ENCODE results near the gene DCST1.

Gene DCST1

GRCh38 chr1:155026588-155026987 is 7.0 kb upstream of the DCST1 start:
- no peak overlapping the region for H3K4me3 ChIP-seq (ENCODE audit: low read depth, low read length)
- TF ChIP-seq, protein P1, sequence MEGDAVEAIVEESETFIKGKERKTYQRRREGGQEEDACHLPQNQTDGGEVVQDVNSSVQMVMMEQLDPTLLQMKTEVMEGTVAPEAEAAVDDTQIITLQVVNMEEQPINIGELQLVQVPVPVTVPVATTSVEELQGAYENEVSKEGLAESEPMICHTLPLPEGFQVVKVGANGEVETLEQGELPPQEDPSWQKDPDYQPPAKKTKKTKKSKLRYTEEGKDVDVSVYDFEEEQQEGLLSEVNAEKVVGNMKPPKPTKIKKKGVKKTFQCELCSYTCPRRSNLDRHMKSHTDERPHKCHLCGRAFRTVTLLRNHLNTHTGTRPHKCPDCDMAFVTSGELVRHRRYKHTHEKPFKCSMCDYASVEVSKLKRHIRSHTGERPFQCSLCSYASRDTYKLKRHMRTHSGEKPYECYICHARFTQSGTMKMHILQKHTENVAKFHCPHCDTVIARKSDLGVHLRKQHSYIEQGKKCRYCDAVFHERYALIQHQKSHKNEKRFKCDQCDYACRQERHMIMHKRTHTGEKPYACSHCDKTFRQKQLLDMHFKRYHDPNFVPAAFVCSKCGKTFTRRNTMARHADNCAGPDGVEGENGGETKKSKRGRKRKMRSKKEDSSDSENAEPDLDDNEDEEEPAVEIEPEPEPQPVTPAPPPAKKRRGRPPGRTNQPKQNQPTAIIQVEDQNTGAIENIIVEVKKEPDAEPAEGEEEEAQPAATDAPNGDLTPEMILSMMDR (IDR thresholded peaks at IDR 0.05; ENCODE audit: borderline replicate concordance, insufficient read depth, low read depth, low read length), result no peak

GRCh38 chr1:155029513-155030242 is 3.9 kb upstream of the DCST1 start:
- H3K4me3 ChIP-seq (ENCODE audit: low read depth, low read length), result no peak overlapping the region
- TF ChIP-seq, protein P1 (IDR thresholded peaks at IDR 0.05; ENCODE audit: borderline replicate concordance, insufficient read depth, low read depth, low read length), result no peak

DNA sequence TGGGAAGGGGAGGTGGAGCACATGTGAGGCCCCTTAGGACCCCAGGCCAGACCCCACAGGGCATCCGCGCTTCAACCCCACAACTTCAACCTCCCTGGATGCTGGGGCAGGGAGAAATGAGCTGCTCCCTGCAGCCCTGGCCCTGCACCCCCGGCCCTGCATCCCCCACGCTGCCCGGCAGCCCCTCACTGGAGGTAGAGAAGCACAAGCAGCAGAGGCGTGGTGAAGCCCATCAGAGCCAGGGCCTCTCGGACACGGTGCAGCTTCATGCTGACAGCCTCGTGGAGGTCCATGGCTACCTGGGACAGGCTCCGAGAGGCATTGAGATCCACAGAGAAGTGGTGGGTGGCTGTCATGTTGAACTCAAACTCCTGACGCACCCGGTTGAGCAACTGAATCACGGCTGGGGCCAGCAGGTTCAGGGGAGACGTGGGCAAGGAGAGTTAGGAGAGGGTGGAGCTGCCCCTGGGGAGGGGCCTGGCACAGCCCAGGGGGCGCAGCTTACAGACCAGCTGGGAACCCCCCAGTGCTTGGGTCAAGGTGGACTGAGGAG is 3.3 kb upstream of the DCST1 start:
- TF ChIP-seq, protein P1 (IDR thresholded peaks at IDR 0.05; ENCODE audit: borderline replicate concordance, insufficient read depth, low read depth, low read length), result no peak
- H3K4me3 ChIP-seq (ENCODE audit: low read depth, low read length), result no peak overlapping the region

GRCh38 chr1:155030899-155031298 is 2.7 kb upstream of the DCST1 start:
- H3K4me3 ChIP-seq (ENCODE audit: low read depth, low read length), result no peak overlapping the region
- TF ChIP-seq, protein P1 (IDR thresholded peaks at IDR 0.05; ENCODE audit: borderline replicate concordance, insufficient read depth, low read depth, low read length), result no peak

- TF ChIP-seq, protein P1 (IDR thresholded peaks at IDR 0.05; ENCODE audit: borderline replicate concordance, insufficient read depth, low read depth, low read length), result no peak
- H3K4me3 ChIP-seq (ENCODE audit: low read depth, low read length), result no peak overlapping the region
Measured at GRCh38 chr1:155032886-155033285, 738 bp upstream of the DCST1 start.

DNA sequence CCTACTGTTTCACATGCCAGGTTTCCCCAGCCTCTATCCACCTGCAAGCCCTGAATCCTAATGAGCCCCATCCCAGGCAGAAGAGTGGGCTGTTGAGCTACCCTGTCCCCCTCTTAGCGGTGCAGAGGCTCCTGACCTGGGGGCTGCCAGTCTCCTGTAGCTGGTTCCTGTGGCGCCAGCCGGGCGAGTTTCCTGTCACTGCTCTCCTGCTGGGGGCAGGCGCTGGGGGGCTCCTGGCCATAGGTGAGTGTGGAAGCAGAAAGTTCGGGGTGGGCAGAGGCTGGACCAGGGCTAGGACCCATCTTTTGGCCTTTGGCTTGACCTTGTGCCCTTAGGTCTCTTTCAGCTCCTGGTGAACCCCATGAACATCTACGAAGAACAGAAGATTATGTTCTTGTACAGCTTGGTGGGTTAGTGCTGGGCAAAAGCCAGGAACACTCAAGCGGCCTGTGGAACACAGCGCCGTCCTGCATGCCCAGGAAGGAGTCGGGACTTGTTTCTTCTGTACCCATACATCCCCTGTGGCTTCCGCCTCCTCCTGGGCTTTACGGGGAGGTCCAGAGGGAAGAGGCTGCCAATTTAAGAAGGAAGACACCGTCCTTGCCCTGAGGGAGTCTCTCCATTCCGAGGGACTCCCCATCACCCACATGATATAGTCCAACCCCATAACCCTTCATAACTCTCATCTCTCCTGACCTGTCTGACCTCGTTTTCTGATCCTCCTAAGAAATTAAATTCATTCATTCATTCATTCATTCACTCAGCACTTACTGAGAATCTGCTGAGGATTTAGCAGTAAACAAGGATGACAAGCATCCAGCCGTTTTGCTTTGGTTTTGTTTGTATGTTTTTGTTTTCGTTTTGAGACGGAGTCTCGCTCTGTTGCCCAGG is 939 bp downstream of the DCST1 start:
- H3K4me3 ChIP-seq (ENCODE audit: low read depth, low read length), result no peak overlapping the region
- TF ChIP-seq, protein P1 (IDR thresholded peaks at IDR 0.05; ENCODE audit: borderline replicate concordance, insufficient read depth, low read depth, low read length), result no peak
